OCI-LY1 (cell line): Measurements from ENCODE around the gene FAIM2.
A peak's percentile ranks its signal among the peaks of the same experiment; 100 is the strongest.

Source experiments
- EZH2 ChIP-seq: fragments of 200-600 bp; sonication (generic), shearing (Covaris generic); IDR thresholded peaks from 2 replicates; pipeline ENCODE4 v1.8.0; 2017; ENCODE audit warnings: borderline replicate concordance, mixed run types, mild to moderate bottlenecking, antibody characterized with exemption, low read length, moderate library complexity, mixed read lengths
- TF ChIP-seq, protein P1 (sequence below): fragments of 200-600 bp; sonication (generic), shearing (Covaris generic); IDR thresholded peaks from 2 replicates; pipeline ENCODE4 v1.5.1; 2017; ENCODE audit warnings: mild to moderate bottlenecking, antibody characterized with exemption, low read length, moderate library complexity, mixed read lengths

DNA sequence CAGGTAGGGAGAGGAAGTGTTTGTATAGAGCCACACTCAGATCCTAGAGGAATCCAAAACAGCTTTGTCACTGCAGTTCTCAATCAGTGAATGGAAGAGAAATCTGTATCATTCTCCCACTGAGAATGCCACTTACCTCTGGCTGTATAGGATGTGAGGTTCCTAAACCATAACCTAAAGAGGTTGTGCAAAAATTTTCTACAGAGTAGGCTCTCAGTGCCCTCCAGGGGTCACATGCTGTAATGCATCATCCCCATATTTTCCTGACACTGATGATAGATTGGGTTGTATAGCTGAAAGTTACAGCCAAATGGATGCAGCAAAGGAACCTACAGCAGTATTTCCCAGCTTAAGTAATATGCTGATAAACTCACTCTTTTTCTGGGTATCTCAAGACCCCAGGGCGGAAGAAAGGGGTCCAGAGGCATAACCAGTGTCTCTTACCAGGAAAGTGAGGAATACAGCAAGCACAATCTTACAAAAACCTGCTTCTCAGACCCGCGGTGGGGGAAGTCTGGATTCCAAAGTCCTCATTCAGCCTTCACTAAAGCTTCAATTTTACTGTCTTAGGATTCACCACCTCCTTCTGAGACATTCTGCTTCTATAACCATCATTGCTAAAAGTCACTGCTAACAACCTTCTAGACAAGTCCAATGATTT is 64.6 kb downstream of the FAIM2 start:
- TF ChIP-seq, protein P1, sequence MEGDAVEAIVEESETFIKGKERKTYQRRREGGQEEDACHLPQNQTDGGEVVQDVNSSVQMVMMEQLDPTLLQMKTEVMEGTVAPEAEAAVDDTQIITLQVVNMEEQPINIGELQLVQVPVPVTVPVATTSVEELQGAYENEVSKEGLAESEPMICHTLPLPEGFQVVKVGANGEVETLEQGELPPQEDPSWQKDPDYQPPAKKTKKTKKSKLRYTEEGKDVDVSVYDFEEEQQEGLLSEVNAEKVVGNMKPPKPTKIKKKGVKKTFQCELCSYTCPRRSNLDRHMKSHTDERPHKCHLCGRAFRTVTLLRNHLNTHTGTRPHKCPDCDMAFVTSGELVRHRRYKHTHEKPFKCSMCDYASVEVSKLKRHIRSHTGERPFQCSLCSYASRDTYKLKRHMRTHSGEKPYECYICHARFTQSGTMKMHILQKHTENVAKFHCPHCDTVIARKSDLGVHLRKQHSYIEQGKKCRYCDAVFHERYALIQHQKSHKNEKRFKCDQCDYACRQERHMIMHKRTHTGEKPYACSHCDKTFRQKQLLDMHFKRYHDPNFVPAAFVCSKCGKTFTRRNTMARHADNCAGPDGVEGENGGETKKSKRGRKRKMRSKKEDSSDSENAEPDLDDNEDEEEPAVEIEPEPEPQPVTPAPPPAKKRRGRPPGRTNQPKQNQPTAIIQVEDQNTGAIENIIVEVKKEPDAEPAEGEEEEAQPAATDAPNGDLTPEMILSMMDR, result peak; percentile 84
- TF ChIP-seq EZH2, result no peak
